Measurements from ENCODE around the gene GRAMD1B. TPM values are rescaled to one million over a fixed set of nuclear protein-coding genes. Genes with fewer than 3 reads are reported as not detected.

GRAMD1B gene
- total RNA-seq, 2 experiments from 2014 or later = 16.1 to 21.8 TPM

- ATAC-seq (ENCODE audit: poor library complexity) (no peak), DNase-seq (no peak)
- no peaks in the 10 kb centered on the region for H3K9me3 Mint-ChIP-seq
- H3K27me3 Mint-ChIP-seq = no peaks in the 10 kb centered on the region
- H3K36me3 Mint-ChIP-seq (ENCODE audit: low read depth) = no peaks in the 10 kb centered on the region
- no peak overlapping the region for H3K27ac Mint-ChIP-seq
- peaks cover 20% of the 10 kb centered on the region for H3K4me1 ChIP-seq (ENCODE audit: insufficient read depth, low read length)
- peaks cover 3% of the 10 kb centered on the region for H3K36me3 ChIP-seq (ENCODE audit: insufficient read depth, low read length)
- no peak overlapping the region for H3K27ac ChIP-seq (ENCODE audit: low read depth in 1 of 2, low read length in 2 of 2)
- peaks cover 20% of the 10 kb centered on the region for H3K4me1 Mint-ChIP-seq (ENCODE audit: low read depth)
- H3K27me3 ChIP-seq (ENCODE audit: control insufficient read depth in 1 of 2, insufficient read depth in 2 of 2, low read length in 2 of 2) = no peaks in the 10 kb centered on the region
- intact Hi-C loops (cut with DNase I, micrococcal nuclease) = loop anchor here (2.0 to 5.0 kb wide), 2 partner anchors 66 to 169 kb away; no protein-coding TSS in a partner anchor
- TF ChIP-seq CTCF (IDR thresholded peaks at IDR 0.05) = no peak
- ChIA-PET CTCF (interaction anchor here (0.9 to 1.6 kb wide), 2 partner anchors 9 to 73 kb away, joined by 3 read pairs; no protein-coding TSS in a partner anchor), POLR2A (no interaction called here)
- no peak overlapping the region for H3K4me3 Mint-ChIP-seq
- no peaks in the 10 kb centered on the region for H3K9me3 ChIP-seq (ENCODE audit: control insufficient read depth in 1 of 2, insufficient read depth in 1 of 2, low read length in 2 of 2)
- no peak overlapping the region for H3K4me3 ChIP-seq (ENCODE audit: low read length)
Measured at GRCh38 chr11:123576501-123576900, 146.4 kb downstream of the GRAMD1B start.

- H3K9me3 Mint-ChIP-seq = no peaks in the 10 kb centered on the region
- no peak overlapping the region for H3K4me3 ChIP-seq (ENCODE audit: low read length)
- peaks cover 3% of the 10 kb centered on the region for H3K36me3 ChIP-seq (ENCODE audit: insufficient read depth, low read length)
- POLR2A ChIA-PET = no interaction called here
- H3K4me1 ChIP-seq (ENCODE audit: insufficient read depth, low read length) = peaks cover 20% of the 10 kb centered on the region
- no peak overlapping the region for H3K27ac Mint-ChIP-seq
- peak; percentile 88 for TF ChIP-seq CTCF (IDR thresholded peaks at IDR 0.05)
- DNase-seq (peak; percentile 30 to 74 (median 54)), ATAC-seq (ENCODE audit: poor library complexity) (peak; percentile 55)
- no peaks in the 10 kb centered on the region for H3K36me3 Mint-ChIP-seq (ENCODE audit: low read depth)
- no peaks in the 10 kb centered on the region for H3K27me3 ChIP-seq (ENCODE audit: control insufficient read depth in 1 of 2, insufficient read depth in 2 of 2, low read length in 2 of 2)
- intact Hi-C loops (cut with DNase I, micrococcal nuclease) = loop anchor here (2.0 to 5.0 kb wide), 2 partner anchors 66 to 170 kb away; no protein-coding TSS in a partner anchor
- H3K27me3 Mint-ChIP-seq = no peaks in the 10 kb centered on the region
- H3K4me1 Mint-ChIP-seq (ENCODE audit: low read depth) = peaks cover 20% of the 10 kb centered on the region
- no peaks in the 10 kb centered on the region for H3K9me3 ChIP-seq (ENCODE audit: control insufficient read depth in 1 of 2, insufficient read depth in 1 of 2, low read length in 2 of 2)
- CTCF ChIA-PET = interaction anchor here (0.9 to 1.6 kb wide), 2 partner anchors 10 to 74 kb away, joined by 3 read pairs; no protein-coding TSS in a partner anchor
- peak overlapping the region; percentile 44 for H3K4me3 Mint-ChIP-seq
- no peak overlapping the region for H3K27ac ChIP-seq (ENCODE audit: low read depth in 1 of 2, low read length in 2 of 2)
Measured at GRCh38 chr11:123577081-123577598, 147.1 kb downstream of the GRAMD1B start.

- intact Hi-C loops (cut with DNase I, micrococcal nuclease) = loop anchor here in 1 of 2 experiments (5.0 kb wide), 1 partner anchor 172 kb away; no protein-coding TSS in a partner anchor
Measured at GRCh38 chr11:123578778-123579481, 148.9 kb downstream of the GRAMD1B start.

More at GRCh38 chr11:123578778-123579481, 148.9 kb downstream of the GRAMD1B start:
- H3K4me3 Mint-ChIP-seq = no peak overlapping the region
- H3K4me1 ChIP-seq (ENCODE audit: insufficient read depth, low read length) = peaks cover 20% of the 10 kb centered on the region
- H3K27me3 ChIP-seq (ENCODE audit: control insufficient read depth in 1 of 2, insufficient read depth in 2 of 2, low read length in 2 of 2) = no peaks in the 10 kb centered on the region
- H3K4me1 Mint-ChIP-seq (ENCODE audit: low read depth) = peaks cover 20% of the 10 kb centered on the region
- no peaks in the 10 kb centered on the region for H3K36me3 Mint-ChIP-seq (ENCODE audit: low read depth)
- CTCF ChIA-PET = no interaction called here
- H3K4me3 ChIP-seq (ENCODE audit: low read length) = no peak overlapping the region
- no peak for ATAC-seq (ENCODE audit: poor library complexity)
- H3K9me3 Mint-ChIP-seq = no peaks in the 10 kb centered on the region
- H3K27me3 Mint-ChIP-seq = no peaks in the 10 kb centered on the region
- no peak overlapping the region for H3K27ac ChIP-seq (ENCODE audit: low read depth in 1 of 2, low read length in 2 of 2)
- POLR2A ChIA-PET = no interaction called here
- no peak overlapping the region for H3K27ac Mint-ChIP-seq
- no peak for DNase-seq
- H3K9me3 ChIP-seq (ENCODE audit: control insufficient read depth in 1 of 2, insufficient read depth in 1 of 2, low read length in 2 of 2) = no peaks in the 10 kb centered on the region
- no peak for TF ChIP-seq CTCF (IDR thresholded peaks at IDR 0.05)
- H3K36me3 ChIP-seq (ENCODE audit: insufficient read depth, low read length) = peaks cover 3% of the 10 kb centered on the region

Measured in CD4-positive, alpha-beta T cell (primary cell).